Caco-2 (cell line): ENCODE data around the gene AAK1. TPM values are rescaled to one million over a fixed set of nuclear protein-coding genes. Genes with fewer than 3 reads are reported as not detected.

Experiments
- BruUV-seq: library from RNA; stranded (reverse); fragments of 400-500 nt; replicated peaks from 2 replicates; lab custom pipeline; 2021; lab: Mats Ljungman, UMichigan
- CTCF ChIA-PET: fragments of 300-600 bp; sonication (Branson Sonifier 250); formaldehyde crosslinking; loops from one replicate; lab custom pipeline; 2022; ENCODE audit warnings: antibody characterized with exemption; lab: Charles Lee
- POLR2A ChIA-PET: fragments of 300-600 bp; sonication (Branson Sonifier 250); formaldehyde crosslinking; loops from one replicate; lab custom pipeline; 2022; ENCODE audit warnings: antibody characterized with exemption; lab: Charles Lee
- DNase-seq, 2 experiments: peaks; one replicate each; pipeline versions ENCODE4 v3.0.0 to v3.0.0-alpha.2; 2020 to 2022
- H3K27me3 ChIP-seq: replicated peaks from 2 replicates; pipeline ENCODE4 v1.6.0; 2011; ENCODE audit warnings: low read length; ENCODE audit not compliant: control insufficient read depth, insufficient read depth
- H3K36me3 ChIP-seq: 2 replicates; pipeline ENCODE4 v1.5.1; 2011; ENCODE audit warnings: low read length; ENCODE audit not compliant: control insufficient read depth, insufficient read depth
- H3K4me1 ChIP-seq: fragments of 250-450 bp; sonication (Bioruptor Pico); 2 replicates; pipeline ENCODE4 v1.5.1; 2020; ENCODE audit warnings: mild to moderate bottlenecking
- H3K4me3 ChIP-seq: 2 replicates; pipeline ENCODE4 v1.5.1; 2011; ENCODE audit warnings: low read depth, mild to moderate bottlenecking, control low read depth, low read length
- H3K9me3 ChIP-seq: fragments of 250-450 bp; sonication (Bioruptor Pico); 2 replicates; pipeline ENCODE4 v1.5.1; 2020; ENCODE audit warnings: mild to moderate bottlenecking, moderate library complexity
- H3K27ac Mint-ChIP-seq: one replicate; pipeline ENCODE4 v1.8.0; 2022; ENCODE audit warnings: mixed read lengths; ENCODE audit not compliant: unreplicated experiment
- H3K27me3 Mint-ChIP-seq: one replicate; pipeline ENCODE4 v1.8.0; 2022; ENCODE audit warnings: mixed read lengths; ENCODE audit not compliant: insufficient read depth, unreplicated experiment
- H3K36me3 Mint-ChIP-seq: one replicate; pipeline ENCODE4 v1.8.0; 2022; ENCODE audit warnings: mild to moderate bottlenecking, mixed read lengths; ENCODE audit not compliant: insufficient read depth, unreplicated experiment
- H3K4me1 Mint-ChIP-seq: one replicate; pipeline ENCODE4 v1.8.0; 2022; ENCODE audit warnings: low read depth, mixed read lengths; ENCODE audit not compliant: unreplicated experiment
- H3K4me3 Mint-ChIP-seq: one replicate; pipeline ENCODE4 v1.8.0; 2022; ENCODE audit warnings: mild to moderate bottlenecking, moderate library complexity, mixed read lengths; ENCODE audit not compliant: unreplicated experiment
- H3K9me3 Mint-ChIP-seq: one replicate; pipeline ENCODE4 v1.8.0; 2022; ENCODE audit warnings: mixed read lengths; ENCODE audit not compliant: unreplicated experiment
- intact Hi-C: fragments of 100-400 bp; cut with micrococcal nuclease; formaldehyde crosslinking; loops from one replicate; pipeline ENCODE4 v1.10.0; 2022; ENCODE audit not compliant: unreplicated experiment
- total RNA-seq: library from RNA; stranded (reverse); gene quantifications from 2 replicates; pipeline ENCODE4 v1.2.3, GENCODE V29; 2022
- TF ChIP-seq, protein P1 (sequence below), 2 experiments: fragments of 200-600 bp in 1 of 2; IDR thresholded peaks; 1 replicate in 1 of 2; 2 replicates in 1 of 2; pipeline versions ENCODE4 v1.5.1 to v1.8.0; 2011 to 2022; ENCODE audit warnings: antibody characterized with exemption in 1 of 2, control low read depth in 1 of 2, inconsistent platforms in 1 of 2, low read depth in 1 of 2, low read length in 1 of 2, mild to moderate bottlenecking in 1 of 2, moderate library complexity in 1 of 2; ENCODE audit not compliant: insufficient read depth in 1 of 2, severe bottlenecking in 1 of 2, unreplicated experiment in 1 of 2

The AAK1 gene
- total RNA-seq, 1 experiment from 2014 or later = 39.7 TPM

DNA sequence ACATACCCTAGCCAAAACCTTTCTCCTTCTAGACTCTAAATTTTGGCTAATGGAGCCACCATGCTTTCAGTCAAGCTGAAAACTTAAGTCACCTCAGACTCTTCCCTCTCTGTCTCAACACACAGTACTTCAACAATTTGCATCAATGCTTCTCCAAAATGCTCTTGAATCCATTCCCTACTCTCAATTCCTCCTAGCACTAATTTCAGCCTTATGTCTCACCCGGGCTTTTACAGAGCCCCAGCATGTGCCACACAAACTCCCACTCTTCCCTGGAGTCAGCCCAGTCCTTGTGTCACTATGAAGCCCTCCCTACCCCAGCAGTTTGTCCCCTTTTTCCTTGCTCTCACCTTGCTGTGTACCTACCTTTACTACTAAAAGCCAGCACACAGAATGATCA is 38.7 kb downstream of the AAK1 start:
- H3K27ac Mint-ChIP-seq = no peak overlapping the region
- DNase-seq = no peak
- peaks cover 41% of the 10 kb centered on the region for H3K4me1 Mint-ChIP-seq
- BruUV-seq = no TSS peak
- Histone ChIP-seq H3K9me3 (no peaks in the 10 kb centered on the region; the same call in 1 of the 2 replicates), H3K4me3 (no peak overlapping the region), H3K27me3 (no peaks in the 10 kb centered on the region), H3K36me3 (no peaks in the 10 kb centered on the region), H3K4me1 (peaks cover 43% of the 10 kb centered on the region)
- TF ChIP-seq, protein P1, sequence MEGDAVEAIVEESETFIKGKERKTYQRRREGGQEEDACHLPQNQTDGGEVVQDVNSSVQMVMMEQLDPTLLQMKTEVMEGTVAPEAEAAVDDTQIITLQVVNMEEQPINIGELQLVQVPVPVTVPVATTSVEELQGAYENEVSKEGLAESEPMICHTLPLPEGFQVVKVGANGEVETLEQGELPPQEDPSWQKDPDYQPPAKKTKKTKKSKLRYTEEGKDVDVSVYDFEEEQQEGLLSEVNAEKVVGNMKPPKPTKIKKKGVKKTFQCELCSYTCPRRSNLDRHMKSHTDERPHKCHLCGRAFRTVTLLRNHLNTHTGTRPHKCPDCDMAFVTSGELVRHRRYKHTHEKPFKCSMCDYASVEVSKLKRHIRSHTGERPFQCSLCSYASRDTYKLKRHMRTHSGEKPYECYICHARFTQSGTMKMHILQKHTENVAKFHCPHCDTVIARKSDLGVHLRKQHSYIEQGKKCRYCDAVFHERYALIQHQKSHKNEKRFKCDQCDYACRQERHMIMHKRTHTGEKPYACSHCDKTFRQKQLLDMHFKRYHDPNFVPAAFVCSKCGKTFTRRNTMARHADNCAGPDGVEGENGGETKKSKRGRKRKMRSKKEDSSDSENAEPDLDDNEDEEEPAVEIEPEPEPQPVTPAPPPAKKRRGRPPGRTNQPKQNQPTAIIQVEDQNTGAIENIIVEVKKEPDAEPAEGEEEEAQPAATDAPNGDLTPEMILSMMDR (IDR thresholded peaks at IDR 0.05; ENCODE audit: insufficient read depth in 1 of 2, low read depth in 1 of 2, low read length in 1 of 2, severe bottlenecking in 1 of 2, unreplicated experiment in 1 of 2) = no peak
- ChIA-PET CTCF (no interaction called here), POLR2A (no interaction called here)
- peaks cover 22% of the 10 kb centered on the region for H3K9me3 Mint-ChIP-seq
- no peaks in the 10 kb centered on the region for H3K27me3 Mint-ChIP-seq
- intact Hi-C loops = loop anchor here (5.0 kb wide), 1 partner anchor 92 kb away; no protein-coding TSS in a partner anchor
- H3K4me3 Mint-ChIP-seq = no peak overlapping the region
- H3K36me3 Mint-ChIP-seq = no peaks in the 10 kb centered on the region

DNA sequence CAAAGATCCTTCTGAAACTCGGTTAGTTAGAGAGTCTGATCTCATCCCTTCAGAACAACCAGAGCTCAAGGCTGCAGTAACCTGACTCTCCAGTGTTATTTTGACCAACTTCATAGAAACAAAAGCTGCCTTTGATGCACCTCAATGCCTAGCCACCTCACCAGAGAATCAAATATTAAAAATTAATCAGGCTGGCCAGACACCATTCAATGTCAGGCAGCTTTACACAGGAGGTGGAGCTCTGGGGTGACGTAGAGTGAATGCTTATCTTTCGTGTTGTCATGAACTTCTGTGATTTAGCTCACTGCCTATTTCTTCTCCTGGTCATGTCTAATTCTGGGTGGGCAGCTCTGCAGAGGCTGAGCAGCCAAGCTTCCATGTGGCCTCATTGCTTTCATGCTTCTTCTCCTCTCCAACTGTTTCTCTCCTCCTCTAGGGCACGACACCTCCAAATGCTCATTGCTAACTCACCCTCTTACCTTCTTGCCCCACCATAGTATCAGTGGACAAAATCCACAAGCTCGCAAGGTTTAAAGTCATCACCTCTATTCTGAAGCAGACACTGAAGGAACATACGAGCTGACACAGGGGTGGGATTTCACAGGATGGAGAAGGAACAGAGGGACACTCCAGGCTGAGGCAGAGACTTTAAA is 39.4 kb downstream of the AAK1 start:
- Histone ChIP-seq H3K9me3 (no peaks in the 10 kb centered on the region; the same call in 1 of the 2 replicates), H3K27me3 (no peaks in the 10 kb centered on the region), H3K4me3 (no peak overlapping the region), H3K4me1 (peaks cover 43% of the 10 kb centered on the region), H3K36me3 (no peaks in the 10 kb centered on the region)
- ChIA-PET POLR2A (no interaction called here), CTCF (no interaction called here)
- TF ChIP-seq, protein P1 (IDR thresholded peaks at IDR 0.05; ENCODE audit: insufficient read depth in 1 of 2, low read depth in 1 of 2, low read length in 1 of 2, severe bottlenecking in 1 of 2, unreplicated experiment in 1 of 2) = no peak
- H3K27me3 Mint-ChIP-seq = no peaks in the 10 kb centered on the region
- DNase-seq = no peak
- BruUV-seq = no TSS peak
- H3K27ac Mint-ChIP-seq = no peak overlapping the region
- H3K36me3 Mint-ChIP-seq = no peaks in the 10 kb centered on the region
- H3K4me1 Mint-ChIP-seq = peaks cover 41% of the 10 kb centered on the region
- peaks cover 22% of the 10 kb centered on the region for H3K9me3 Mint-ChIP-seq
- H3K4me3 Mint-ChIP-seq = no peak overlapping the region
- intact Hi-C loops = loop anchor here (5.0 kb wide), 1 partner anchor 93 kb away; no protein-coding TSS in a partner anchor

DNA sequence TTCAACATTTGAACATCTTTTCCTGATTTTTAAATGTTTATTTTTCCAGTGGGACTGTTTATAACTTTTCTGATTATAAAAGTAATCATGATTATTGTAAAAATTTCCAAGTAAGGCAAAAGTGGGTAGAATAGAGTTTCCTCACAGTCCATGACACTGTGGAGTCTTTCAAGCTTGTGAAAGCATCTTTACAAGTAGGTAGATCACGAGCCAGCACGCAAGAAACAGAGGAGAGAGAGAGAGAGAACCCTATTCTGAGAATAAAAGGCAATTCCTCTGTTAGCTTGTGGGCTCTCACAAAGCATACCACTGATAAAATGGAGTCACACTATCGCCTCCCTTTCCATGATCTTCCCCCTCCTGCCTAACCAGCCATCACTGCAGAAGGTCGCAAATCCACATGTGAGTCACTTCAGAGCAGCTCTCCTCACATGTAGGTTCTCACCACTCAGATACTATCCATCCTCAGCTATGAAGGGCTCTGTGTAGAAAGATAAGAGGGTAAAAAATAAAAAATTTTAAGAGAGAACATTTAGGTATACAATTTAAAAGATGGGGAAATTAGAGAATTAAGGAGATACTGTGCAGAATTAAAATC is 40.3 kb downstream of the AAK1 start:
- Mint-ChIP-seq H3K4me1 (peaks cover 41% of the 10 kb centered on the region), H3K9me3 (peaks cover 22% of the 10 kb centered on the region), H3K27ac (peak overlapping the region; percentile 29), H3K27me3 (no peaks in the 10 kb centered on the region), H3K36me3 (no peaks in the 10 kb centered on the region), H3K4me3 (no peak overlapping the region)
- no peaks in the 10 kb centered on the region; the same call in 1 of the 2 replicates for H3K9me3 ChIP-seq
- no peak for DNase-seq
- no peak overlapping the region for H3K4me3 ChIP-seq
- no peaks in the 10 kb centered on the region for H3K27me3 ChIP-seq
- ChIA-PET CTCF (no interaction called here), POLR2A (no interaction called here)
- intact Hi-C loops = loop anchor here (5.0 kb wide), 1 partner anchor 94 kb away; no protein-coding TSS in a partner anchor
- TF ChIP-seq, protein P1 (IDR thresholded peaks at IDR 0.05; ENCODE audit: insufficient read depth in 1 of 2, low read depth in 1 of 2, low read length in 1 of 2, severe bottlenecking in 1 of 2, unreplicated experiment in 1 of 2) = no peak
- H3K4me1 ChIP-seq = peaks cover 43% of the 10 kb centered on the region
- H3K36me3 ChIP-seq = no peaks in the 10 kb centered on the region
- no TSS peak for BruUV-seq
